ENCODE results near the gene RESP18. TPM values are rescaled to one million over a fixed set of nuclear protein-coding genes. Genes with fewer than 3 reads are reported as not detected.

Gene RESP18
- total RNA-seq, 1 experiment from 2014 or later: not detected

DNA sequence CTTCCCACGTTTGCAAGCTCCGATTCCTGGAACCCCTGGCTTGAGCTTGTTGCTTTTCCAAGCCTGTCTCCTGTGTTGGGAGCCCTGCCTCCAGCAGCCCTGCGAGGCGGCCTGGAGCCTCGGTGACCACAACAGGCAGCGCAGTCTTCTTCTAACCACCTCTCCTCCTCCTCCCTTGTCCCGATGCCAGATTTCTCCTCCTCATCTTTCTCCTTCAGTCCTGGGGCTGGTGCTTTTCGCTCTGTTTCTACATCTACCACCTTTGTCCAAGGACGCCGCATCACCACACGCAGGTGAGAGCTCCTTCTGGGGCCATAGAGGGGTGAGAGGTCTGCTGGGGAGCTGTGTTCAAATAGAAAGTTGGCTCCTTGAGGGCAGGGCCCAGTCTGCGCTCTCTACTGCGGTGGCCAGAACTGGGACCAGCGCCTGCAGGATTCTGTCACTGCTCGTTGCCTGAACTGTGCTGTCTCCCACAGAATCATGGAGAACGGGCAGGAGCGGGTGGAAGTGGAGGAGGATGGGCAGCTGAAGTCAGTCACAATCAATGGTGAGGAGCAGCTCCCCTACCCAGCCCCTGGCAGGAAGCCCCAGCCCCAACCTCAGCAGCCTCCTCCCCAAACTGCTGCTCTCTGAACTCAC, 49.5 kb downstream of the RESP18 start:
- no peak for DNase-seq (ENCODE audit: low read depth, low spot score)
- in situ Hi-C loops (cut with HindIII; ENCODE audit: low pct_unique_long_range_greater_than_20kb, low sequenced_read_pairs): no loop called here
- peaks cover 14% of the 10 kb centered on the region for H3K4me1 ChIP-seq (ENCODE audit: control insufficient read depth, insufficient read depth, low read length)
- no peaks in the 10 kb centered on the region; the same call in 1 of the 2 replicates for H3K36me3 ChIP-seq (ENCODE audit: control insufficient read depth, insufficient read depth, low read length)
- TF ChIP-seq TCF7L2 (IDR thresholded peaks at IDR 0.05; ENCODE audit: low read depth, low read length) (no peak), POLR2AphosphoS5 (IDR thresholded peaks at IDR 0.05; ENCODE audit: low read depth, low read length) (no peak), SIN3A (IDR thresholded peaks at IDR 0.05; ENCODE audit: borderline replicate concordance, insufficient read depth, low read depth, low read length) (no peak)
- TF ChIP-seq, protein P1, sequence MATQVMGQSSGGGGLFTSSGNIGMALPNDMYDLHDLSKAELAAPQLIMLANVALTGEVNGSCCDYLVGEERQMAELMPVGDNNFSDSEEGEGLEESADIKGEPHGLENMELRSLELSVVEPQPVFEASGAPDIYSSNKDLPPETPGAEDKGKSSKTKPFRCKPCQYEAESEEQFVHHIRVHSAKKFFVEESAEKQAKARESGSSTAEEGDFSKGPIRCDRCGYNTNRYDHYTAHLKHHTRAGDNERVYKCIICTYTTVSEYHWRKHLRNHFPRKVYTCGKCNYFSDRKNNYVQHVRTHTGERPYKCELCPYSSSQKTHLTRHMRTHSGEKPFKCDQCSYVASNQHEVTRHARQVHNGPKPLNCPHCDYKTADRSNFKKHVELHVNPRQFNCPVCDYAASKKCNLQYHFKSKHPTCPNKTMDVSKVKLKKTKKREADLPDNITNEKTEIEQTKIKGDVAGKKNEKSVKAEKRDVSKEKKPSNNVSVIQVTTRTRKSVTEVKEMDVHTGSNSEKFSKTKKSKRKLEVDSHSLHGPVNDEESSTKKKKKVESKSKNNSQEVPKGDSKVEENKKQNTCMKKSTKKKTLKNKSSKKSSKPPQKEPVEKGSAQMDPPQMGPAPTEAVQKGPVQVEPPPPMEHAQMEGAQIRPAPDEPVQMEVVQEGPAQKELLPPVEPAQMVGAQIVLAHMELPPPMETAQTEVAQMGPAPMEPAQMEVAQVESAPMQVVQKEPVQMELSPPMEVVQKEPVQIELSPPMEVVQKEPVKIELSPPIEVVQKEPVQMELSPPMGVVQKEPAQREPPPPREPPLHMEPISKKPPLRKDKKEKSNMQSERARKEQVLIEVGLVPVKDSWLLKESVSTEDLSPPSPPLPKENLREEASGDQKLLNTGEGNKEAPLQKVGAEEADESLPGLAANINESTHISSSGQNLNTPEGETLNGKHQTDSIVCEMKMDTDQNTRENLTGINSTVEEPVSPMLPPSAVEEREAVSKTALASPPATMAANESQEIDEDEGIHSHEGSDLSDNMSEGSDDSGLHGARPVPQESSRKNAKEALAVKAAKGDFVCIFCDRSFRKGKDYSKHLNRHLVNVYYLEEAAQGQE (IDR thresholded peaks at IDR 0.05; ENCODE audit: insufficient read depth in 1 of 2, low read depth in 2 of 2, low read length in 1 of 2): no peak
- TF ChIP-seq, protein P2, sequence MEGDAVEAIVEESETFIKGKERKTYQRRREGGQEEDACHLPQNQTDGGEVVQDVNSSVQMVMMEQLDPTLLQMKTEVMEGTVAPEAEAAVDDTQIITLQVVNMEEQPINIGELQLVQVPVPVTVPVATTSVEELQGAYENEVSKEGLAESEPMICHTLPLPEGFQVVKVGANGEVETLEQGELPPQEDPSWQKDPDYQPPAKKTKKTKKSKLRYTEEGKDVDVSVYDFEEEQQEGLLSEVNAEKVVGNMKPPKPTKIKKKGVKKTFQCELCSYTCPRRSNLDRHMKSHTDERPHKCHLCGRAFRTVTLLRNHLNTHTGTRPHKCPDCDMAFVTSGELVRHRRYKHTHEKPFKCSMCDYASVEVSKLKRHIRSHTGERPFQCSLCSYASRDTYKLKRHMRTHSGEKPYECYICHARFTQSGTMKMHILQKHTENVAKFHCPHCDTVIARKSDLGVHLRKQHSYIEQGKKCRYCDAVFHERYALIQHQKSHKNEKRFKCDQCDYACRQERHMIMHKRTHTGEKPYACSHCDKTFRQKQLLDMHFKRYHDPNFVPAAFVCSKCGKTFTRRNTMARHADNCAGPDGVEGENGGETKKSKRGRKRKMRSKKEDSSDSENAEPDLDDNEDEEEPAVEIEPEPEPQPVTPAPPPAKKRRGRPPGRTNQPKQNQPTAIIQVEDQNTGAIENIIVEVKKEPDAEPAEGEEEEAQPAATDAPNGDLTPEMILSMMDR (IDR thresholded peaks at IDR 0.05): no peak
- intact Hi-C loops (cut with micrococcal nuclease; ENCODE audit: unreplicated experiment): no loop called here
- BruUV-seq (replicated peaks): no TSS peak
- no peak for ATAC-seq
- no peaks in the 10 kb centered on the region for H3K9me3 ChIP-seq (ENCODE audit: control insufficient read depth, insufficient read depth, low read depth, low read length)
- ChIA-PET POLR2A (no interaction called here), CTCF (interaction anchor here (0.7 kb wide), 1 partner anchor 179 kb away, joined by 3 read pairs; no protein-coding TSS in a partner anchor)
- no peak overlapping the region for H3K27ac ChIP-seq (ENCODE audit: low read length)
- no peaks in the 10 kb centered on the region for H3K27me3 ChIP-seq (ENCODE audit: control insufficient read depth, insufficient read depth, low read length)
- H3K4me3 ChIP-seq (ENCODE audit: low read depth in 2 of 2, low read length in 2 of 2): no peak overlapping the region

DNA sequence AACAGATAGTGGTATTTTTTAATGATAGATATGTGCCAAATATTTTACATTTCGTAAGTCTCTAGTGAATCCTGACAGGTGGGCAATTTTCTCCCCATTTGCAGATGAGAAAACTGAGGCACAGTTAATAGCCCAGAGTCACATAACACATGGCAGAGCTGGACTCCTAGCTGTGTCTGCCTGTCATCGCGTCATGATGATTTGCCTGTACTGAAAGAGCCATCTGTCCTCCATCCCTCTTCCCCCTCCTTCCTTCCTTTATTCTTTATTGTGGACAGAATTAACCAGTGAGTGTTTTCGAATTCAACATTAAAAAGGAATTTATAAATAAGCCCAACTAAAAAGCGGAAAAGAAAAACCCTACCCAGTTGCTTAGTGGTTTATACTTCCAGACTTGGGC, 50.2 kb downstream of the RESP18 start:
- POLR2A ChIA-PET: no interaction called here
- no peak for ATAC-seq

More for the DNA sequence above, 50.2 kb downstream of the RESP18 start:
- TF ChIP-seq, protein P2 (IDR thresholded peaks at IDR 0.05): no peak
- TF ChIP-seq SIN3A (IDR thresholded peaks at IDR 0.05; ENCODE audit: borderline replicate concordance, insufficient read depth, low read depth, low read length): no peak
- intact Hi-C loops (cut with micrococcal nuclease; ENCODE audit: unreplicated experiment): no loop called here
- DNase-seq (ENCODE audit: low read depth, low spot score): no peak
- Histone ChIP-seq H3K9me3 (ENCODE audit: control insufficient read depth, insufficient read depth, low read depth, low read length) (no peaks in the 10 kb centered on the region), H3K27me3 (ENCODE audit: control insufficient read depth, insufficient read depth, low read length) (no peaks in the 10 kb centered on the region), H3K27ac (ENCODE audit: low read length) (no peak overlapping the region), H3K36me3 (ENCODE audit: control insufficient read depth, insufficient read depth, low read length) (no peaks in the 10 kb centered on the region; the same call in 1 of the 2 replicates), H3K4me1 (ENCODE audit: control insufficient read depth, insufficient read depth, low read length) (peaks cover 18% of the 10 kb centered on the region), H3K4me3 (ENCODE audit: low read depth in 2 of 2, low read length in 2 of 2) (no peak overlapping the region)
- CTCF ChIA-PET: no interaction called here
- in situ Hi-C loops (cut with HindIII; ENCODE audit: low pct_unique_long_range_greater_than_20kb, low sequenced_read_pairs): no loop called here
- BruUV-seq (replicated peaks): no TSS peak
